ENCODE measurements around the gene PPIL3. TPM values are rescaled to one million over a fixed set of nuclear protein-coding genes. Genes with fewer than 3 reads are reported as not detected.

PPIL3 gene
- total and polyA plus RNA-seq, 2 experiments from 2014 or later, result 39.6 to 41.6 TPM

DNA sequence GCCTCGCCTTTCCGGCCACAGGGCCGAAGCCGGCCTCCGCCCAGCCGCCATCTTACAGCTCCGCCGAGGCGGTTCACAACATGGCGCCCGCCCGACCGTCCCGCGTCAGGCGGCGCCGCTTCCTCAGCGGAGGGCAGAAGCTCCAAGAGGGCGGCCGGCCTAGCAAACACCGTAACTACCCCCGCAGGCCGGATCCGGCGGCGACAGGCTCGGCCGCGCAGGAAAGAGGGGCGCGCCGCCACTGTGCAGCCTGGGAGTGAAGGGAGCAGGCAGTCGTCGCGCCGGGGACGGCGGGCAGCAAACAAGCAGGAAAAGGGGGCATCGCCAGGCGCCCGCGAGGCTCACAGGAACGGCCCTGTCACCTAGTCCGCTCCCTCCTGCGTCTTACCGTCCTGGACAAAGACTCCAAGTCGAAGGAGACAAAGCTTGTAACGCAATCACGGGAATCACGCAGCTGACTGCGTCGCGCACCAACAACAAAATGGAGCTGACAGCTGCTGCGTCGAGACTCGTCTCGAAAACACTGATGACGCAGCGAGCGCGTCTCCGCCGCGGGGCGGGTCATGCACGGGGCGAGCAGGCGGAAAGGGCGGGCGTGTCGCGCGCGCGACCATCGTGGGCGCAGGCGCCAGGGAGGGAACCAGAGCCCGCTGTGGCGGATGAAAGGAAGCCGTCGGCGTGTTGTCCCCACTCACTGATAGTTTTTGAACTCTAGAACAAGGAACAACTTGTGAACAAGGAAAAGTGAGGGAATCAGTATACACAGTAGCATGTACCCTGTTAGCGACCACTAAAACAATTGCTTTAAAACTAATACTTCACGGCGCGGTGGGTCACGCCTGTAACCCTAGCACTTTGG is 24.5 kb downstream of the PPIL3 start, which contains the start of gene CLK1:
TSS of gene CLK1 (minus strand) at position 483 of the 859 bp plus-strand sequence. CDS start 2,796 bp downstream, outside the sequence.
- in situ Hi-C loops (cut with MboI), result loop anchor here (25.0 kb wide), 1 partner anchor 902 kb away; the partner anchor contains the start of genes MAIP1 and TYW5
- peak; percentile 98 for DNase-seq

DNA sequence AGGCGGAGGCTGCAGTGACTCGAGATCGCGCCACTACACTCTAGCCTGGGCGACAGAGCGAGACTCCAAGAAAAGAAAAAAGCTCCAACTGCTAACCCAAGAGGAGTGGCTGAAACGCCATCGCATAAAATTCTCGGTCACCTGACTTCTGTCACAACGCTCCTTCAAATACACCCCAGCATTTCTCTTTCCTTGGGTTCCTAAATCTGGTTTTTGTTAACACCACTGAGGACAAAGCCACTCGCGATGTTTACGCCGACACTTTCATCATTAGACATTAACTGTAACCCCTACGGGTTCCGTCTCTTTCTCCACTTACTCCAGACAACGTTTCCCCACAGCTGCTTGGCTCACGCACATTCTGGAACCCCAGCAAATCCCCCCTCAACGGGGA is 25.1 kb downstream of the PPIL3 start:
- Histone ChIP-seq H3K9ac (peak overlapping the region; percentile 100), H3K36me3 (ENCODE audit: low read depth) (peaks cover 24% of the 10 kb centered on the region), H3K27ac (peak overlapping the region; percentile 99), H3K4me1 (ENCODE audit: insufficient read depth) (peaks cover 51% of the 10 kb centered on the region), H3K79me2 (ENCODE audit: insufficient read depth) (peaks cover 57% of the 10 kb centered on the region), H3F3A (ENCODE audit: insufficient read depth) (peaks cover 61% of the 10 kb centered on the region), H3K9me2 (ENCODE audit: insufficient read depth) (no peaks in the 10 kb centered on the region), H4K20me1 (ENCODE audit: insufficient read depth) (peaks cover 21% of the 10 kb centered on the region), H3K27me3 (replicated peaks; ENCODE audit: insufficient read depth) (no peaks in the 10 kb centered on the region), H3K4me2 (ENCODE audit: unreplicated experiment) (peak overlapping the region; percentile 85), H3K9me3 (ENCODE audit: low read depth) (no peaks in the 10 kb centered on the region), H2AFZ (no peak overlapping the region; the same call in 1 of the 2 replicates), H3K4me3 (peak overlapping the region; percentile 98)
- WGBS, 2 experiments (ENCODE audit: low coverage in 1 of 2, low lambda C conversion rate in 2 of 2, missing lambda C conversion rate in 2 of 2), result 0 to 1% methylated on average over 17 to 19 of the region's 19 CpGs
- in situ Hi-C loops (cut with MboI), result loop anchor here (25.0 kb wide), 1 partner anchor 901 kb away; the partner anchor contains the start of genes MAIP1 and TYW5
- TF ChIP-seq EZH2phosphoT487 (IDR thresholded peaks at IDR 0.05; ENCODE audit: insufficient read depth, low read depth) (no peak), EZH2 (IDR thresholded peaks at IDR 0.05; ENCODE audit: insufficient read depth, poor library complexity, severe bottlenecking) (no peak)
- DNase-seq, result peak; percentile 61

More for the DNA sequence above, 24.5 kb downstream of the PPIL3 start, which contains the start of gene CLK1:
- H3K9me2 ChIP-seq (ENCODE audit: insufficient read depth), result no peaks in the 10 kb centered on the region
- H3K4me1 ChIP-seq (ENCODE audit: insufficient read depth), result peaks cover 45% of the 10 kb centered on the region
- TF ChIP-seq EZH2 (IDR thresholded peaks at IDR 0.05; ENCODE audit: insufficient read depth, poor library complexity, severe bottlenecking), result no peak
- TF ChIP-seq EZH2phosphoT487 (IDR thresholded peaks at IDR 0.05; ENCODE audit: insufficient read depth, low read depth), result no peak
- H3F3A ChIP-seq (ENCODE audit: insufficient read depth), result peaks cover 55% of the 10 kb centered on the region
- peaks cover 50% of the 10 kb centered on the region for H3K79me2 ChIP-seq (ENCODE audit: insufficient read depth)
- no peaks in the 10 kb centered on the region for H3K9me3 ChIP-seq (ENCODE audit: low read depth)
- peaks cover 17% of the 10 kb centered on the region for H3K36me3 ChIP-seq (ENCODE audit: low read depth)
- peak within 1 kb of the TSS; percentile 91 for H2AFZ ChIP-seq
- peak within 1 kb of the TSS; percentile 88 for H3K4me2 ChIP-seq (ENCODE audit: unreplicated experiment)
- no peaks in the 10 kb centered on the region for H3K27me3 ChIP-seq (replicated peaks; ENCODE audit: insufficient read depth)
- peak within 1 kb of the TSS; percentile 99 for H3K27ac ChIP-seq
- H3K9ac ChIP-seq, result peak within 1 kb of the TSS; percentile 100
- H4K20me1 ChIP-seq (ENCODE audit: insufficient read depth), result peaks cover 21% of the 10 kb centered on the region
- H3K4me3 ChIP-seq, result peak within 1 kb of the TSS; percentile 98
- WGBS, 2 experiments (ENCODE audit: low coverage in 1 of 2, low lambda C conversion rate in 2 of 2, missing lambda C conversion rate in 2 of 2), result 1 to 3% methylated on average over 70 to 89 of the region's 89 CpGs

DNA sequence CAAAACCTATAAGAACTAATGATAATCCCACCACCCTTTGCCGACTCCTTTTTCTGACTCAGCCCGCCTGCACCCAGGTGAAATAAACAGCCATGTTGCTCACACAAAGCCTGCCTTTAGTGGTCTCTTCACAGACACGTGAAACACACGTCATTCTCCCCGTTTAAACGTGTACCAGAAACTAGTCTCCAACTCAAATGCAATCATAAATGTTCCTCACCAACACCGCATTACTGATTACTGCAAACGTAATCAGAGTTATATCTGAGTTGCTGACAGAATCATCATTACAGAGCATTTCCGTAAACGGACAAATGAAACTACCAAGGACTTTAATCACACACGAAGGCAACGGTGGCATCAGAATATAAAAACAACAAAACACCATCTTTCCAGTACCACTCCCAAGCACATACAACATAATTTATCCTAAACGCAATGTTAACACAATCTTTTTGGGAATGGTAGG is 26.3 kb downstream of the PPIL3 start:
- peak overlapping the region; percentile 100 for H3K9ac ChIP-seq
- in situ Hi-C loops (cut with MboI), result loop anchor here (25.0 kb wide), 1 partner anchor 900 kb away; the partner anchor contains the start of genes MAIP1 and TYW5
- H3K27me3 ChIP-seq (replicated peaks; ENCODE audit: insufficient read depth), result no peaks in the 10 kb centered on the region
- peaks cover 36% of the 10 kb centered on the region for H3K36me3 ChIP-seq (ENCODE audit: low read depth)
- H3K4me1 ChIP-seq (ENCODE audit: insufficient read depth), result peaks cover 49% of the 10 kb centered on the region
- H3K27ac ChIP-seq, result peak overlapping the region; percentile 99
- H4K20me1 ChIP-seq (ENCODE audit: insufficient read depth), result peaks cover 21% of the 10 kb centered on the region
- 0 to 1% methylated on average over 13 of the region's 13 CpGs for WGBS, 2 experiments (ENCODE audit: low coverage in 1 of 2, low lambda C conversion rate in 2 of 2, missing lambda C conversion rate in 2 of 2)
- H3K4me2 ChIP-seq (ENCODE audit: unreplicated experiment), result peak overlapping the region; percentile 85
- no peaks in the 10 kb centered on the region for H3K9me3 ChIP-seq (ENCODE audit: low read depth)
- peak; percentile 87 for DNase-seq
- TF ChIP-seq EZH2 (IDR thresholded peaks at IDR 0.05; ENCODE audit: insufficient read depth, poor library complexity, severe bottlenecking), result no peak
- TF ChIP-seq EZH2phosphoT487 (IDR thresholded peaks at IDR 0.05; ENCODE audit: insufficient read depth, low read depth), result no peak
- H3K79me2 ChIP-seq (ENCODE audit: insufficient read depth), result peaks cover 69% of the 10 kb centered on the region
- H3K4me3 ChIP-seq, result peak overlapping the region; percentile 98
- no peaks in the 10 kb centered on the region for H3K9me2 ChIP-seq (ENCODE audit: insufficient read depth)
- H2AFZ ChIP-seq, result no peak overlapping the region
- H3F3A ChIP-seq (ENCODE audit: insufficient read depth), result peaks cover 64% of the 10 kb centered on the region

GRCh38 chr2:200861617-200862155 is 27.2 kb downstream of the PPIL3 start:
- H3K9ac ChIP-seq, result peak overlapping the region; percentile 100
- peak overlapping the region; percentile 98 for H3K4me3 ChIP-seq
- in situ Hi-C loops (cut with MboI), result loop anchor here (25.0 kb wide), 1 partner anchor 899 kb away; the partner anchor contains the start of genes MAIP1 and TYW5
- peak; percentile 25 for DNase-seq
- TF ChIP-seq EZH2phosphoT487 (IDR thresholded peaks at IDR 0.05; ENCODE audit: insufficient read depth, low read depth) (no peak), EZH2 (IDR thresholded peaks at IDR 0.05; ENCODE audit: insufficient read depth, poor library complexity, severe bottlenecking) (no peak)
- peak overlapping the region; percentile 85 for H3K4me2 ChIP-seq (ENCODE audit: unreplicated experiment)
- peaks cover 42% of the 10 kb centered on the region for H3K4me1 ChIP-seq (ENCODE audit: insufficient read depth)
- H4K20me1 ChIP-seq (ENCODE audit: insufficient read depth), result peaks cover 23% of the 10 kb centered on the region
- H3K9me2 ChIP-seq (ENCODE audit: insufficient read depth), result no peaks in the 10 kb centered on the region
- peaks cover 65% of the 10 kb centered on the region for H3F3A ChIP-seq (ENCODE audit: insufficient read depth)
- peaks cover 78% of the 10 kb centered on the region for H3K79me2 ChIP-seq (ENCODE audit: insufficient read depth)
- 3 to 5% methylated on average over 4 of the region's 4 CpGs for WGBS, 2 experiments (ENCODE audit: low coverage in 1 of 2, low lambda C conversion rate in 2 of 2, missing lambda C conversion rate in 2 of 2)
- peak overlapping the region; percentile 99 for H3K27ac ChIP-seq
- H2AFZ ChIP-seq, result no peak overlapping the region
- peaks cover 44% of the 10 kb centered on the region for H3K36me3 ChIP-seq (ENCODE audit: low read depth)
- no peaks in the 10 kb centered on the region for H3K27me3 ChIP-seq (replicated peaks; ENCODE audit: insufficient read depth)
- H3K9me3 ChIP-seq (ENCODE audit: low read depth), result no peaks in the 10 kb centered on the region
